HUDEP-2 (cell line): Measurements from ENCODE around the gene DPP10.
"Not testable (repeated sequence)": the region's sequence is repeated elsewhere in the genome, so short reads cannot be mapped to it uniquely, and the experiment has no call there.

Experiments used
- DNase-seq, 76 experiments: peaks; one replicate each; lab custom pipeline; 2025; ENCODE audit not compliant: unreplicated experiment in 76 of 76; lab: John Stamatoyannopoulos, UW

Gene DPP10

GRCh38 chr2:114442510-114442909 is at the start of gene DPP10:
Gene DPP10, plus strand, starts transcription at chr2:114442641.
- peak in 23 of 76 experiments; percentile 0 to 43 (median 4) for DNase-seq

GRCh38 chr2:114400890-114401289 is 41.6 kb upstream of the DPP10 start:
- DNase-seq: no peak

- DNase-seq: no peak
Observed at GRCh38 chr2:114405247-114406116, 37.0 kb upstream of the DPP10 start.

GRCh38 chr2:114406347-114406746 is 36.1 kb upstream of the DPP10 start:
- no peak for DNase-seq

- not testable (repeated sequence) for DNase-seq
Observed at GRCh38 chr2:114407353-114407752, 35.1 kb upstream of the DPP10 start.

- no peak for DNase-seq
Observed at GRCh38 chr2:114421781-114422180, 20.7 kb upstream of the DPP10 start.

GRCh38 chr2:114424699-114425098 is 17.7 kb upstream of the DPP10 start:
- DNase-seq: no peak

- no peak for DNase-seq
Observed at GRCh38 chr2:114426756-114427155, 15.7 kb upstream of the DPP10 start.

GRCh38 chr2:114436329-114436728 is 6.1 kb upstream of the DPP10 start:
- DNase-seq: no peak

- no peak for DNase-seq
Observed at GRCh38 chr2:114446571-114446970, 4.1 kb downstream of the DPP10 start.

- DNase-seq: no peak
Observed at GRCh38 chr2:114450639-114451038, 8.2 kb downstream of the DPP10 start.

- DNase-seq: no peak
Observed at GRCh38 chr2:114456566-114456965, 14.1 kb downstream of the DPP10 start.

GRCh38 chr2:114457956-114458355 is 15.5 kb downstream of the DPP10 start:
- no peak for DNase-seq

- no peak for DNase-seq
Observed at GRCh38 chr2:114461116-114461515, 18.7 kb downstream of the DPP10 start.

- DNase-seq: no peak
Observed at GRCh38 chr2:114464961-114465706, 22.7 kb downstream of the DPP10 start.

- DNase-seq: no peak
Observed at GRCh38 chr2:114468343-114468742, 25.9 kb downstream of the DPP10 start.

- DNase-seq: no peak
Observed at GRCh38 chr2:114472246-114472645, 29.8 kb downstream of the DPP10 start.

GRCh38 chr2:114472726-114473125 is 30.3 kb downstream of the DPP10 start:
- DNase-seq: no peak

- no peak for DNase-seq
Observed at GRCh38 chr2:114488841-114489530, 46.5 kb downstream of the DPP10 start.

- DNase-seq: no peak
Observed at GRCh38 chr2:114495046-114495445, 52.6 kb downstream of the DPP10 start.

- DNase-seq: no peak
Observed at GRCh38 chr2:114496959-114497358, 54.5 kb downstream of the DPP10 start.
